K562 (cell line): ENCODE data around the gene PLAC9. TPM values are rescaled to one million over a fixed set of nuclear protein-coding genes. Genes with fewer than 3 reads are reported as not detected.

ENCODE experiments used
- ATAC-seq: fragments of 200-7000 bp; cut with Tn5 transposase; 3 replicates; pipeline ENCODE4 v1.9.1; 2020; ENCODE audit warnings: moderate library complexity
- BruUV-seq: library from RNA; stranded (reverse); fragments of 400-500 nt; replicated peaks from 2 replicates; lab custom pipeline; 2021; lab: Mats Ljungman, UMichigan
- CTCF ChIA-PET: fragments of 300-600 bp; formaldehyde crosslinking; extraction: SDS; loops from one replicate; lab custom pipeline; 2021; ENCODE audit warnings: low intra/inter-chr PET ratio; lab: Yijun Ruan, JAX
- POLR2A ChIA-PET: fragments of 300-600, 350-650 bp; sonication (Branson Sonifier 250); formaldehyde crosslinking; extraction: SDS; loops from one replicate; lab custom pipeline; 2021; ENCODE audit warnings: antibody characterized with exemption, inconsistent platforms; lab: Yijun Ruan, JAX
- DNase-seq, 4 experiments: peaks; one replicate each; pipeline versions ENCODE4 v3.0.0 to v3.0.0-alpha.2; 2011 to 2018; ENCODE audit warnings: low spot score in 3 of 4, mixed read lengths in 3 of 4; ENCODE audit errors: extremely low read depth in 1 of 4
- FAIRE-seq: peaks from 2 replicates; lab custom pipeline; 2011; peaks lifted over from hg19 to GRCh38; lab: Jason Lieb, UNC
- H2AFZ ChIP-seq: 2 replicates; pipeline ENCODE4 v1.6.0; 2011; ENCODE audit warnings: low read depth, low read length, control low read depth, inconsistent platforms
- H3K27ac ChIP-seq: fragments of 200-600 bp; 3 replicates; pipeline ENCODE4 v1.8.0; 2011; ENCODE audit warnings: low read depth, mild to moderate bottlenecking, control low read depth, inconsistent platforms, low read length, moderate library complexity, mixed read lengths; ENCODE audit errors: extremely low read depth
- H3K27me3 ChIP-seq, 2 experiments: fragments of 300-600 bp in 1 of 2; 2 replicates in 1 of 2; 3 replicates in 1 of 2; pipeline versions ENCODE4 v1.6.0 to v1.8.0; 2011; ENCODE audit warnings: inconsistent platforms in 2 of 2, low read length in 2 of 2, mild to moderate bottlenecking in 1 of 2, mixed read lengths in 1 of 2, moderate library complexity in 1 of 2; ENCODE audit not compliant: control insufficient read depth in 2 of 2, insufficient read depth in 2 of 2
- H3K36me3 ChIP-seq: fragments of 300-600 bp; 3 replicates; pipeline ENCODE4 v1.8.0; 2011; ENCODE audit warnings: mild to moderate bottlenecking, low read length, inconsistent platforms; ENCODE audit not compliant: control insufficient read depth, insufficient read depth
- H3K4me1 ChIP-seq, 2 experiments: fragments of 200-600 bp in 1 of 2; replicated peaks in 1 of 2; 2 replicates in 1 of 2; 3 replicates in 1 of 2; pipeline versions ENCODE4 v1.5.1 to v1.8.0; 2011; ENCODE audit warnings: inconsistent platforms in 2 of 2, low read length in 2 of 2, mild to moderate bottlenecking in 1 of 2, mixed read lengths in 1 of 2, moderate library complexity in 1 of 2; ENCODE audit not compliant: control insufficient read depth in 2 of 2, insufficient read depth in 2 of 2
- H3K4me2 ChIP-seq: 2 replicates; pipeline ENCODE4 v1.6.1; 2011; ENCODE audit warnings: low read length, control low read depth, inconsistent platforms, mixed read lengths; ENCODE audit not compliant: insufficient read depth
- H3K4me3 ChIP-seq: fragments of 200-600 bp; sonication (generic), shearing (Covaris generic); 2 replicates; pipeline ENCODE4 v1.5.1; 2016; ENCODE audit warnings: control low read depth, inconsistent platforms
- H3K79me2 ChIP-seq: fragments of 200-600 bp; 3 replicates; pipeline ENCODE4 v1.8.0; 2011; ENCODE audit warnings: low read length, inconsistent platforms; ENCODE audit not compliant: control insufficient read depth, insufficient read depth
- H3K9ac ChIP-seq, 2 experiments: 2 replicates each; pipeline versions ENCODE4 v1.6.0 to v1.6.1; 2011; ENCODE audit warnings: low read depth in 2 of 2, low read length in 2 of 2, control low read depth in 1 of 2, inconsistent platforms in 1 of 2, mild to moderate bottlenecking in 1 of 2, mixed read lengths in 1 of 2; ENCODE audit not compliant: insufficient read depth in 1 of 2
- H3K9me1 ChIP-seq: one replicate; pipeline ENCODE4 v1.6.0; 2011; ENCODE audit warnings: inconsistent platforms, mild to moderate bottlenecking, low read length, moderate library complexity; ENCODE audit not compliant: control insufficient read depth, insufficient read depth
- H3K9me3 ChIP-seq: replicated peaks from 2 replicates; pipeline ENCODE4 v1.5.1; 2011; ENCODE audit warnings: low read depth, low read length, inconsistent platforms; ENCODE audit not compliant: control insufficient read depth, insufficient read depth
- H4K20me1 ChIP-seq: replicated peaks from 2 replicates; pipeline ENCODE4 v1.6.1; 2011; ENCODE audit warnings: low read length, inconsistent platforms, mixed read lengths; ENCODE audit not compliant: control insufficient read depth, insufficient read depth
- FOXA3 ChIP-seq, 2 experiments: fragments of 450-650 bp in 1 of 2; sonication (generic) in 1 of 2; formaldehyde crosslinking; IDR thresholded peaks in 1 of 2; conservative IDR thresholded peaks in 1 of 2; 2 replicates each; pipeline versions ENCODE4 v1.4.0 to v1.8.0; 2020 to 2022; ENCODE audit warnings: mild to moderate bottlenecking in 2 of 2, missing genetic modification reagents in 1 of 2
- HBP1 ChIP-seq: fragments of 450-650 bp; formaldehyde crosslinking; IDR thresholded peaks from 2 replicates; pipeline ENCODE4 v1.4.0; 2022; ENCODE audit warnings: missing genetic modification characterization
- HDGF ChIP-seq: fragments of 450-650 bp; IDR thresholded peaks from 2 replicates; pipeline ENCODE4 v1.6.1; 2016
- MAFK ChIP-seq: IDR thresholded peaks from 2 replicates; pipeline ENCODE4 v1.6.1; 2011; ENCODE audit warnings: low read length, improper control_type of control experiment
- ZFP91 ChIP-seq: sonication (generic); formaldehyde crosslinking; IDR thresholded peaks from 2 replicates; pipeline ENCODE4 v1.8.0; 2022; ENCODE audit warnings: mild to moderate bottlenecking, missing genetic modification reagents
- ZNF584 ChIP-seq: fragments of 200-800 bp; sonication (Bioruptor generic); IDR thresholded peaks from 2 replicates; pipeline ENCODE4 v1.6.1; 2016; ENCODE audit warnings: low read depth, mild to moderate bottlenecking, missing genetic modification characterization, missing compliant biosample characterization
- WGBS: fragments of 100-300 bp; shearing (Covaris generic); methylation state at CpG from one replicate; pipeline ENCODE4 v1.1.6; 2016; ENCODE audit warnings: low coverage, mixed read lengths; ENCODE audit not compliant: insufficient coverage; ENCODE audit errors: missing lambda C conversion rate; 5-methylcytosine and 5-hydroxymethylcytosine counted together
- in situ Hi-C: fragments of 300-500 bp; cut with MboI; formaldehyde crosslinking; loops from 4 replicates; pipeline ENCODE4 v1.15.0; 2018; ENCODE audit warnings: inconsistent platforms, mixed read lengths
- intact Hi-C: fragments of 100-400 bp; cut with micrococcal nuclease; formaldehyde crosslinking; loops from 2 replicates; pipeline ENCODE4 v1.14.2; 2022
- polyA plus RNA-seq, 8 experiments: library from polyadenylated mRNA; depleted of rRNA in 4 of 8; stranded (reverse) in 5 of 8; unstranded in 3 of 8; fragments of >200 nt; fragmentation: Nextera tagmentation in 2 of 8; fragmentation: Illumina TruSeq in 1 of 8; extraction: Ambion mirVana in 2 of 8; extraction: Trizol in 1 of 8; gene quantifications; 2 replicates each; pipeline versions ENCODE4 v1.2.1 to v1.2.3, GENCODE V29; 2011 to 2014; ENCODE audit warnings: inconsistent platforms in 1 of 8, missing spikeins in 1 of 8
- total RNA-seq, 7 experiments: library from RNA; depleted of rRNA in 6 of 7; stranded (reverse); fragments of >200 nt in 6 of 7; fragmentation: Illumina TruSeq in 2 of 7; extraction: Trizol in 2 of 7; gene quantifications; 2 replicates each; pipeline versions ENCODE4 v1.2.1 to v1.2.3, GENCODE V29; 2011 to 2021; ENCODE audit warnings: low replicate concordance in 1 of 7
- TF ChIP-seq, protein P1 (sequence below): fragments of 450-650 bp; IDR thresholded peaks from 2 replicates; pipeline ENCODE4 v1.6.1; 2016; ENCODE audit warnings: missing biosample characterization, missing genetic modification characterization

Gene PLAC9
- total and polyA plus RNA-seq, 9 of the 15 experiments (the other 6 are each of a cell fraction or from before 2014, with no cell fraction given) = not detected

GRCh38 chr10:80159166-80159873 is 26.8 kb downstream of the PLAC9 start:
- Histone ChIP-seq H2AFZ (no peak overlapping the region), H3K27ac (peak overlapping the region; percentile 76), H3K9me1 (no peaks in the 10 kb centered on the region), H3K4me3 (no peak overlapping the region), H3K9me3 (no peaks in the 10 kb centered on the region), H3K4me2 (peak overlapping the region; percentile 62), H3K79me2 (no peaks in the 10 kb centered on the region), H4K20me1 (no peaks in the 10 kb centered on the region; the same call in 1 of the 2 replicates), H3K27me3 (no peaks in the 10 kb centered on the region), H3K36me3 (peaks cover 99% of the 10 kb centered on the region), H3K9ac (peak overlapping the region; percentile 23 to 81; a peak in 3 of 4 replicates), H3K4me1 (peaks cover 20 to 26% of the 10 kb centered on the region in 2 experiments)
- TF ChIP-seq ZFP91 (CRISPR knock-in tag) = peak; percentile 2; the same call in 1 of the 2 replicates
- no peak for TF ChIP-seq MAFK
- no peak for TF ChIP-seq FOXA3 (CRISPR knock-in tag; conservative IDR thresholded peaks at IDR 0.05 in 1 of 2, IDR thresholded peaks at IDR 0.05 in 1 of 2)
- TF ChIP-seq ZNF584 = no peak
- no peak for TF ChIP-seq HBP1 (CRISPR knock-in tag)
- TF ChIP-seq HDGF = 0 out of 2 replicates have a peak, but pooled peaks have one; percentile 4
- TF ChIP-seq, protein P1, sequence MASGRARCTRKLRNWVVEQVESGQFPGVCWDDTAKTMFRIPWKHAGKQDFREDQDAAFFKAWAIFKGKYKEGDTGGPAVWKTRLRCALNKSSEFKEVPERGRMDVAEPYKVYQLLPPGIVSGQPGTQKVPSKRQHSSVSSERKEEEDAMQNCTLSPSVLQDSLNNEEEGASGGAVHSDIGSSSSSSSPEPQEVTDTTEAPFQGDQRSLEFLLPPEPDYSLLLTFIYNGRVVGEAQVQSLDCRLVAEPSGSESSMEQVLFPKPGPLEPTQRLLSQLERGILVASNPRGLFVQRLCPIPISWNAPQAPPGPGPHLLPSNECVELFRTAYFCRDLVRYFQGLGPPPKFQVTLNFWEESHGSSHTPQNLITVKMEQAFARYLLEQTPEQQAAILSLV (tag) = no peak
- no TSS peak for BruUV-seq
- no peak for FAIRE-seq
- intact Hi-C loops = no loop called here
- ATAC-seq = no peak
- in situ Hi-C loops = no loop called here
- POLR2A ChIA-PET = interaction anchor here (0.5 to 1.9 kb wide), 5 partner anchors 8 to 452 kb away, joined by 3 to 10 read pairs (median 4); no protein-coding TSS in a partner anchor
- CTCF ChIA-PET = no interaction called here
- DNase-seq = no peak
- WGBS = 67% methylated on average over 9 of the region's 9 CpGs
